DND-41 (cell line): ENCODE data around the gene DEFB119.

Experiments
- CTCF ChIP-seq: IDR thresholded peaks from 2 replicates; pipeline ENCODE4 v1.5.1; 2012; ENCODE audit warnings: borderline replicate concordance, low read length, moderate library complexity, mild to moderate bottlenecking; ENCODE audit not compliant: poor library complexity, severe bottlenecking; ENCODE audit errors: extremely low read depth
- EZH2 ChIP-seq: IDR thresholded peaks from 3 replicates; pipeline ENCODE4 v1.6.1; 2012; ENCODE audit warnings: borderline replicate concordance, low read depth, mild to moderate bottlenecking, moderate library complexity, low read length, inconsistent platforms; ENCODE audit not compliant: severe bottlenecking

DNA sequence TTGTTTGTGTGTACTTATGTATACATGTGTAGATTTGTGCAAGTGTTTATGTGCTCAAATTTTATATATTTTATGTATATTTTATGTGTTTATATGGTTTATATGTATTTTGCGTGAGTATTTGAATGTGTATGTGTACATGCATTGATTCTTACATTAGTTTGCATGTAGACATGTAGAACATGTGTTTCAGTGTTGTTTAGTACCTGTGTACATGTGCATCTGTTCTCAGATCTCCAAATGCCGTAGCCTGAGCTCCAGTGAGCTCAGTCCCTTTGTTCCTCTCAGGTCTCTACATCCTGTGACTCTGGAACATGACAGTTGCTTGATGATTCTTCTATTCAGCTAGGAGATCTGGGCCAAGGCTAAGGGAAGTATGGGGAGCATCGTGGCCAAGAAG lies 4.5 kb upstream of the DEFB119 start:
- TF ChIP-seq CTCF, result no peak
- TF ChIP-seq EZH2, result no peak
